SK-N-SH (cell line): ENCODE results near the gene MRPL12. TPM values are rescaled to one million over a fixed set of nuclear protein-coding genes. Genes with fewer than 3 reads are reported as not detected.

ENCODE experiments used
- CTCF ChIA-PET: fragments of 300-600, 350-600 bp; formaldehyde crosslinking; extraction: SDS; loops from one replicate; lab custom pipeline; 2021; lab: Yijun Ruan, JAX
- POLR2A ChIA-PET: fragments of 350-600 bp; sonication (Branson Sonifier 250); formaldehyde crosslinking; extraction: SDS; loops from one replicate; lab custom pipeline; 2020; ENCODE audit warnings: antibody characterized with exemption, inconsistent platforms; lab: Yijun Ruan, JAX
- DNase-seq: peaks from one replicate; pipeline ENCODE4 v3.0.0; 2012
- H2AFZ ChIP-seq: fragments of 200-600 bp; sonication (generic); 2 replicates; pipeline ENCODE4 v1.8.1; 2016; ENCODE audit warnings: antibody characterized with exemption, mild to moderate bottlenecking, low read depth
- H3F3A ChIP-seq: fragments of 200-600 bp; sonication (generic); replicated peaks from 2 replicates; pipeline ENCODE3; 2016; ENCODE audit warnings: antibody characterized with exemption, mild to moderate bottlenecking; ENCODE audit not compliant: insufficient read depth
- H3K27ac ChIP-seq, 2 experiments: fragments of 200-500 bp in 1 of 2; fragments of 200-600 bp in 1 of 2; sonication (Bioruptor generic) in 1 of 2; sonication (generic), shearing (Covaris generic) in 1 of 2; 2 replicates each; pipeline versions ENCODE4 v1.5.1 to v1.6.1; 2014 to 2016; ENCODE audit warnings: low read depth in 2 of 2, inconsistent platforms in 1 of 2, low read length in 1 of 2, mild to moderate bottlenecking in 1 of 2, mixed read lengths in 1 of 2
- H3K27me3 ChIP-seq: fragments of 200-600 bp; sonication (generic), shearing (Covaris generic); 2 replicates; pipeline ENCODE4 v1.6.1; 2016; ENCODE audit warnings: mixed run types; ENCODE audit not compliant: insufficient read depth
- H3K36me3 ChIP-seq, 2 experiments: fragments of 200-500 bp in 1 of 2; fragments of 200-600 bp in 1 of 2; sonication (Bioruptor generic) in 1 of 2; sonication (generic) in 1 of 2; replicated peaks in 1 of 2; 2 replicates each; pipeline versions ENCODE3 to v1.5.1; 2014 to 2016; ENCODE audit warnings: low read length in 1 of 2, mild to moderate bottlenecking in 1 of 2; ENCODE audit not compliant: insufficient read depth in 2 of 2, control insufficient read depth in 1 of 2
- H3K4me1 ChIP-seq, 2 experiments: fragments of 200-500 bp in 1 of 2; fragments of 200-600 bp in 1 of 2; sonication (Bioruptor generic) in 1 of 2; sonication (generic), shearing (Covaris generic) in 1 of 2; 2 replicates each; pipeline versions ENCODE4 v1.5.1 to v1.6.1; 2014 to 2016; ENCODE audit warnings: low read depth in 1 of 2, low read length in 1 of 2, mixed run types in 1 of 2; ENCODE audit not compliant: insufficient read depth in 2 of 2, control insufficient read depth in 1 of 2
- H3K4me2 ChIP-seq: fragments of 200-600 bp; sonication (generic), shearing (Covaris generic); 2 replicates; pipeline ENCODE4 v1.6.1; 2017; ENCODE audit warnings: mixed run types
- H3K4me3 ChIP-seq, 2 experiments: fragments of 200-500 bp in 1 of 2; fragments of 200-600 bp in 1 of 2; sonication (Bioruptor generic) in 1 of 2; sonication (generic), shearing (Covaris generic) in 1 of 2; 2 replicates each; pipeline versions ENCODE4 v1.5.1 to v1.8.1; 2014 to 2016; ENCODE audit warnings: low read depth in 2 of 2, inconsistent platforms in 1 of 2, low read length in 1 of 2, mild to moderate bottlenecking in 1 of 2, mixed read lengths in 1 of 2, moderate library complexity in 1 of 2
- H3K79me2 ChIP-seq: fragments of 200-600 bp; sonication (generic); 2 replicates; pipeline ENCODE4 v1.8.1; 2017; ENCODE audit warnings: mild to moderate bottlenecking; ENCODE audit not compliant: insufficient read depth
- H3K9ac ChIP-seq: fragments of 200-600 bp; sonication (generic); 2 replicates; pipeline ENCODE4 v1.6.1; 2017; ENCODE audit warnings: mixed run types
- H3K9me2 ChIP-seq: fragments of 200-600 bp; sonication (generic); 2 replicates; pipeline ENCODE4 v1.6.1; 2017; ENCODE audit warnings: mixed run types
- H3K9me3 ChIP-seq: fragments of 200-600 bp; sonication (generic); 2 replicates; pipeline ENCODE4 v1.6.1; 2017; ENCODE audit warnings: mixed run types, mild to moderate bottlenecking, moderate library complexity
- H4K20me1 ChIP-seq: fragments of 200-600 bp; sonication (generic); 2 replicates; pipeline ENCODE4 v1.6.1; 2017; ENCODE audit warnings: mild to moderate bottlenecking, mixed run types; ENCODE audit not compliant: insufficient read depth
- ELF1 ChIP-seq: IDR thresholded peaks from 2 replicates; pipeline ENCODE4 v1.4.0; 2012
- FOXJ3 ChIP-seq: sonication (generic); formaldehyde crosslinking; IDR thresholded peaks from 2 replicates; pipeline ENCODE4 v1.5.1; 2020; ENCODE audit warnings: mild to moderate bottlenecking, missing genetic modification reagents
- GABPA ChIP-seq: IDR thresholded peaks from 2 replicates; pipeline ENCODE4 v1.4.0; 2012; ENCODE audit warnings: low read depth, mild to moderate bottlenecking
- GATA2 ChIP-seq: sonication (generic); formaldehyde crosslinking; IDR thresholded peaks from 2 replicates; pipeline ENCODE4 v1.5.0; 2020; ENCODE audit warnings: mild to moderate bottlenecking, missing genetic modification reagents
- MAX ChIP-seq: IDR thresholded peaks from 2 replicates; pipeline ENCODE4 v1.4.0; 2012; ENCODE audit warnings: low read depth
- NFIC ChIP-seq: IDR thresholded peaks from 2 replicates; pipeline ENCODE4 v1.4.0; 2012; ENCODE audit warnings: borderline replicate concordance
- NRF1 ChIP-seq: IDR thresholded peaks from 2 replicates; pipeline ENCODE4 v1.6.1; 2012; ENCODE audit warnings: low read depth, mild to moderate bottlenecking, low read length
- PBX3 ChIP-seq: IDR thresholded peaks from 2 replicates; pipeline ENCODE4; 2012
- POLR2AphosphoS5 ChIP-seq: IDR thresholded peaks from 2 replicates; pipeline ENCODE4 v1.6.1; 2012; ENCODE audit warnings: low read depth, low read length
- REST ChIP-seq: IDR thresholded peaks from 2 replicates; pipeline ENCODE4 v1.6.1; 2012; ENCODE audit warnings: mild to moderate bottlenecking, low read depth, low read length, moderate library complexity
- WGBS: methylation state at CpG from one replicate; pipeline ENCODE4 v1.1.6; 2017; ENCODE audit warnings: low lambda C conversion rate; 5-methylcytosine and 5-hydroxymethylcytosine counted together
- polyA plus RNA-seq, 3 experiments: library from polyadenylated mRNA; depleted of rRNA; stranded (reverse); fragments of >200 nt; gene quantifications; 2 replicates each; pipeline ENCODE4 v1.2.3, GENCODE V29; 2012

Gene MRPL12
- polyA plus RNA-seq, 1 of the 3 experiments (the other 2 are of a cell fraction), result 322 TPM

- TF ChIP-seq REST, result no peak
- TF ChIP-seq GATA2 (CRISPR knock-in tag), result no peak
These were observed 8.4 kb upstream of the MRPL12 start (continued) for GRCh38 chr17:81694810-81695209.

GRCh38 chr17:81695211-81695610 is 8.0 kb upstream of the MRPL12 start:
- Histone ChIP-seq H3F3A (peaks cover 31% of the 10 kb centered on the region), H3K9ac (no peak overlapping the region), H3K36me3 (peaks cover 49 to 84% of the 10 kb centered on the region in 2 experiments), H4K20me1 (peaks cover 52% of the 10 kb centered on the region), H3K4me3 (no peak overlapping the region), H3K27ac (no peak overlapping the region), H3K79me2 (peaks cover 94% of the 10 kb centered on the region), H3K9me3 (no peaks in the 10 kb centered on the region), H3K4me1 (no peaks in the 10 kb centered on the region), H3K27me3 (no peaks in the 10 kb centered on the region), H3K4me2 (no peak overlapping the region), H2AFZ (no peak overlapping the region), H3K9me2 (no peaks in the 10 kb centered on the region)
- TF ChIP-seq REST, result no peak
- TF ChIP-seq NRF1, result no peak
- TF ChIP-seq GABPA, result no peak
- no peak for TF ChIP-seq POLR2AphosphoS5
- TF ChIP-seq ELF1, result no peak
- TF ChIP-seq NFIC, result no peak
- TF ChIP-seq FOXJ3, result no peak
- TF ChIP-seq PBX3, result no peak
- TF ChIP-seq MAX, result no peak
- WGBS, result 90% methylated on average over 2 of the region's 6 CpGs
- CTCF ChIA-PET, result interaction anchor here (0.6 to 1.8 kb wide), 4 partner anchors 17 to 24 kb away, joined by 3 to 9 read pairs (median 3); no protein-coding TSS in a partner anchor
- POLR2A ChIA-PET, result interaction anchor here (0.7 to 1.3 kb wide), 2 partner anchors 12 kb away, joined by 3 to 5 read pairs; partner anchors contain the start of genes ARL16 and HGS
- no peak for DNase-seq
